HFFc6 (cell line): ENCODE data around the gene SUSD1. TPM values are rescaled to one million over a fixed set of nuclear protein-coding genes. Genes with fewer than 3 reads are reported as not detected.
A peak's percentile ranks its signal among the peaks of the same experiment; 100 is the strongest.

Source experiments
- DNase-seq: peaks from one replicate; pipeline ENCODE4 v3.0.0-alpha.2; 2018
- H3K27ac Mint-ChIP-seq: 2 replicates; pipeline ENCODE4 v1.8.0; 2020; ENCODE audit warnings: mild to moderate bottlenecking, mixed read lengths
- H3K27me3 Mint-ChIP-seq: 2 replicates; pipeline ENCODE4 v1.8.0; 2021; ENCODE audit warnings: mild to moderate bottlenecking, moderate library complexity, mixed read lengths; ENCODE audit not compliant: insufficient read depth
- H3K36me3 Mint-ChIP-seq: 2 replicates; pipeline ENCODE4 v1.8.0; 2021; ENCODE audit warnings: low read depth, mixed read lengths
- H3K4me1 Mint-ChIP-seq: 2 replicates; pipeline ENCODE4 v1.8.0; 2020; ENCODE audit warnings: low read depth, mixed read lengths
- H3K4me3 Mint-ChIP-seq: 2 replicates; pipeline ENCODE4 v1.8.0; 2020; ENCODE audit warnings: mild to moderate bottlenecking, moderate library complexity, mixed read lengths
- H3K9me3 Mint-ChIP-seq: 2 replicates; pipeline ENCODE4 v1.8.0; 2020; ENCODE audit warnings: mild to moderate bottlenecking, mixed read lengths
- CTCF ChIP-seq: fragments of 200-600 bp; sonication (generic); IDR thresholded peaks from 2 replicates; pipeline ENCODE4 v1.5.0; 2021; ENCODE audit warnings: antibody characterized with exemption, mild to moderate bottlenecking
- total RNA-seq, 6 experiments: library from RNA; stranded (reverse); fragmentation: NEBNext Ultra II Directional; extraction: Animal tissue kit (Norgen Biotek cat#: 25700); gene quantifications; 2 replicates in 1 of 6; 3 replicates in 5 of 6; pipeline ENCODE4 v1.2.3, GENCODE V29; 2021

Gene SUSD1
- total RNA-seq, 6 experiments from 2014 or later, result 3.5 to 9.4 (median 8.2) TPM

GRCh38 chr9:112166176-112167140 lies 8.6 kb downstream of the SUSD1 start:
- Mint-ChIP-seq H3K36me3 (no peaks in the 10 kb centered on the region), H3K27me3 (no peaks in the 10 kb centered on the region), H3K9me3 (no peaks in the 10 kb centered on the region), H3K27ac (no peak overlapping the region), H3K4me1 (peaks cover 17% of the 10 kb centered on the region), H3K4me3 (no peak overlapping the region)
- DNase-seq, result no peak
- TF ChIP-seq CTCF, result peak; percentile 14; the same call in 1 of the 2 replicates

- Mint-ChIP-seq H3K9me3 (no peaks in the 10 kb centered on the region), H3K4me3 (no peak overlapping the region), H3K36me3 (no peaks in the 10 kb centered on the region), H3K27me3 (no peaks in the 10 kb centered on the region), H3K4me1 (peaks cover 11% of the 10 kb centered on the region), H3K27ac (no peak overlapping the region)
- no peak for DNase-seq
- TF ChIP-seq CTCF, result no peak
Measured at GRCh38 chr9:112162621-112163413, 12.3 kb downstream of the SUSD1 start.

- Mint-ChIP-seq H3K9me3 (no peaks in the 10 kb centered on the region), H3K4me3 (no peak overlapping the region), H3K4me1 (no peaks in the 10 kb centered on the region), H3K36me3 (no peaks in the 10 kb centered on the region), H3K27ac (no peak overlapping the region), H3K27me3 (peaks cover 3% of the 10 kb centered on the region; the same call in 1 of the 2 replicates)
- no peak for TF ChIP-seq CTCF
- DNase-seq, result no peak
Measured at GRCh38 chr9:112159781-112160180, 15.3 kb downstream of the SUSD1 start.

GRCh38 chr9:112158656-112159367 lies 16.3 kb downstream of the SUSD1 start:
- H3K4me3 Mint-ChIP-seq, result no peak overlapping the region
- no peaks in the 10 kb centered on the region for H3K36me3 Mint-ChIP-seq
- H3K27ac Mint-ChIP-seq, result no peak overlapping the region
- peaks cover 3% of the 10 kb centered on the region; the same call in 1 of the 2 replicates for H3K27me3 Mint-ChIP-seq
- H3K9me3 Mint-ChIP-seq, result no peaks in the 10 kb centered on the region
- H3K4me1 Mint-ChIP-seq, result no peaks in the 10 kb centered on the region
- no peak for DNase-seq
- TF ChIP-seq CTCF, result no peak

GRCh38 chr9:112157961-112158360 lies 17.1 kb downstream of the SUSD1 start:
- Mint-ChIP-seq H3K4me3 (no peak overlapping the region), H3K27ac (no peak overlapping the region), H3K9me3 (no peaks in the 10 kb centered on the region), H3K36me3 (no peaks in the 10 kb centered on the region), H3K27me3 (peaks cover 3% of the 10 kb centered on the region; the same call in 1 of the 2 replicates), H3K4me1 (no peaks in the 10 kb centered on the region)
- no peak for DNase-seq
- no peak for TF ChIP-seq CTCF
